ENCODE measurements around the gene ZNF419. TPM values are rescaled to one million over a fixed set of nuclear protein-coding genes. Genes with fewer than 3 reads are reported as not detected.

The ZNF419 gene
- total and polyA plus RNA-seq, 9 of the 15 experiments (the other 6 are each of a cell fraction or from before 2014, with no cell fraction given) = 0.07 to 5.4 (median 1.5) TPM

DNA sequence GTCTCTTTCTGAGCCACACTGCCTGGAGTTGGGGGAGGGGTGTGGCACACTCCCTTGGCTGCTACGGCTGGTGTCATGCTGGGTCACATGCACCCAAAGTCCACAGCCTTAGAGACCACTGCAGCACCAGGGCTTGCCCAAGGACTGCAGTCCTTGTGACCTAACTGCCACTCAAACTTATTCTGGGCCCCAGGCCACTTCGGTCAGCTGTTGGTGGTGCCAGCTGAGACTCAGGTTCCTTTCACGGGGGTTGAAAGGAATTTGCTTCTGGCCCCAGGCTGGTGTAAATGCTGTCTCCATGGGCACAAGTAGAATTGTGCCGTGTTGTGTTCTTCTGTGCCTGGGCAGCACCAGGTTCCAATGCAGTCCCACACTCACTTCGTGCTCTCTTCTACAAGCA, 21.1 kb upstream of the ZNF419 start:
- no peak for ATAC-seq
- no peaks in the 10 kb centered on the region for H3K27me3 ChIP-seq (ENCODE audit: control insufficient read depth in 2 of 2, insufficient read depth in 2 of 2, low read length in 2 of 2)
- H3K9me3 ChIP-seq (replicated peaks; ENCODE audit: control insufficient read depth, insufficient read depth, low read depth, low read length) = peaks cover 2% of the 10 kb centered on the region; the same call in 1 of the 2 replicates
- no peaks in the 10 kb centered on the region for H3K9me1 ChIP-seq (ENCODE audit: control insufficient read depth, insufficient read depth, low read length)
- no peaks in the 10 kb centered on the region for H3K79me2 ChIP-seq (ENCODE audit: control insufficient read depth, insufficient read depth, low read length)
- no TSS peak for BruUV-seq (replicated peaks)
- H3K27ac ChIP-seq (ENCODE audit: extremely low read depth, low read depth, low read length) = no peak overlapping the region
- intact Hi-C loops (cut with micrococcal nuclease) = no loop called here
- no peak overlapping the region for H2AFZ ChIP-seq (ENCODE audit: low read depth, low read length)
- H3K4me1 ChIP-seq (replicated peaks in 1 of 2; ENCODE audit: control insufficient read depth in 2 of 2, insufficient read depth in 2 of 2, low read length in 2 of 2) = no peaks in the 10 kb centered on the region
- 9% methylated on average over 5 of the region's 5 CpGs for WGBS (ENCODE audit: insufficient coverage, low coverage, missing lambda C conversion rate)
- POLR2A ChIA-PET = no interaction called here
- no peak for TF ChIP-seq ZNF24 (IDR thresholded peaks at IDR 0.05)
- no peak for TF ChIP-seq PML (IDR thresholded peaks at IDR 0.05; ENCODE audit: low read length)
- TF ChIP-seq TRIM25 (IDR thresholded peaks at IDR 0.05; ENCODE audit: borderline replicate concordance) = no peak
- TF ChIP-seq MAFK (IDR thresholded peaks at IDR 0.05; ENCODE audit: low read length) = no peak
- TF ChIP-seq, protein P1, sequence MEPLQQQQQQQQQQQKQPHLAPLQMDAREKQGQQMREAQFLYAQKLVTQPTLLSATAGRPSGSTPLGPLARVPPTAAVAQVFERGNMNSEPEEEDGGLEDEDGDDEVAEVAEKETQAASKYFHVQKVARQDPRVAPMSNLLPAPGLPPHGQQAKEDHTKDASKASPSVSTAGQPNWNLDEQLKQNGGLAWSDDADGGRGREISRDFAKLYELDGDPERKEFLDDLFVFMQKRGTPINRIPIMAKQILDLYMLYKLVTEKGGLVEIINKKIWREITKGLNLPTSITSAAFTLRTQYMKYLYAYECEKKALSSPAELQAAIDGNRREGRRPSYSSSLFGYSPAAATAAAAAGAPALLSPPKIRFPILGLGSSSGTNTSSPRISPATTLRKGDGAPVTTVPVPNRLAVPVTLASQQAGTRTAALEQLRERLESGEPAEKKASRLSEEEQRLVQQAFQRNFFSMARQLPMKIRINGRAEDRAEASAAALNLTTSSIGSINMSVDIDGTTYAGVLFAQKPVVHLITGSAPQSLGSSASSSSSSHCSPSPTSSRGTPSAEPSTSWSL (CRISPR knock-in tag; IDR thresholded peaks at IDR 0.05; ENCODE audit: borderline replicate concordance) = no peak
- TF ChIP-seq RHOXF2B (CRISPR knock-in tag; conservative IDR thresholded peaks at IDR 0.05) = no peak
- no peak for TF ChIP-seq SRSF7 (optimal IDR thresholded peaks at IDR 0.05; ENCODE audit: low read depth, low read length)
- no peak for TF ChIP-seq TRIM24 (IDR thresholded peaks at IDR 0.05)
- TF ChIP-seq UBTF (IDR thresholded peaks at IDR 0.05; ENCODE audit: borderline replicate concordance in 1 of 2, low read depth in 2 of 2, low read length in 2 of 2) = no peak
- CTCF ChIA-PET (ENCODE audit: low intra/inter-chr PET ratio) = no interaction called here
- H4K20me1 ChIP-seq (replicated peaks; ENCODE audit: control insufficient read depth, insufficient read depth, low read length) = no peaks in the 10 kb centered on the region
- H3K4me3 ChIP-seq = no peak overlapping the region
- no peak overlapping the region for H3K9ac ChIP-seq (ENCODE audit: insufficient read depth in 1 of 2, low read depth in 2 of 2, low read length in 2 of 2)
- H3K36me3 ChIP-seq (ENCODE audit: control insufficient read depth, insufficient read depth, low read length) = no peaks in the 10 kb centered on the region
- in situ Hi-C loops (cut with MboI) = no loop called here
- DNase-seq (ENCODE audit: extremely low read depth in 1 of 4, low spot score in 3 of 4) = no peak
- FAIRE-seq = no peak
- no peak overlapping the region for H3K4me2 ChIP-seq (ENCODE audit: insufficient read depth, low read length)

Measured in K562 (cell line).